ENCODE data around the gene NOC4L.

- TF ChIP-seq PKNOX1 (IDR thresholded peaks at IDR 0.05) = peak; percentile 35; the same call in 1 of the 2 replicates
- no peak for TF ChIP-seq BHLHE40 (IDR thresholded peaks at IDR 0.05; ENCODE audit: borderline replicate concordance)
These were observed 21.8 kb downstream of the NOC4L start for GRCh38 chr12:132166093-132166492.
